ENCODE measurements around the gene WNT5B. TPM values are rescaled to one million over a fixed set of nuclear protein-coding genes. Genes with fewer than 3 reads are reported as not detected.

Gene WNT5B
- total RNA-seq, 3 donors from 2014 or later: 2.7 to 10.8 (median 4.7) TPM

- ATAC-seq (no peak), DNase-seq (no peak)
- intact Hi-C loops (cut with DNase I, micrococcal nuclease): no loop called here
- no peaks in the 10 kb centered on the region for H3K36me3 ChIP-seq (ENCODE audit: low read depth)
- no peak overlapping the region for H3K4me3 ChIP-seq
- no peaks in the 10 kb centered on the region for H3K9me3 ChIP-seq
- H3K4me1 ChIP-seq (ENCODE audit: low read depth): no peaks in the 10 kb centered on the region
- TF ChIP-seq, protein P1, sequence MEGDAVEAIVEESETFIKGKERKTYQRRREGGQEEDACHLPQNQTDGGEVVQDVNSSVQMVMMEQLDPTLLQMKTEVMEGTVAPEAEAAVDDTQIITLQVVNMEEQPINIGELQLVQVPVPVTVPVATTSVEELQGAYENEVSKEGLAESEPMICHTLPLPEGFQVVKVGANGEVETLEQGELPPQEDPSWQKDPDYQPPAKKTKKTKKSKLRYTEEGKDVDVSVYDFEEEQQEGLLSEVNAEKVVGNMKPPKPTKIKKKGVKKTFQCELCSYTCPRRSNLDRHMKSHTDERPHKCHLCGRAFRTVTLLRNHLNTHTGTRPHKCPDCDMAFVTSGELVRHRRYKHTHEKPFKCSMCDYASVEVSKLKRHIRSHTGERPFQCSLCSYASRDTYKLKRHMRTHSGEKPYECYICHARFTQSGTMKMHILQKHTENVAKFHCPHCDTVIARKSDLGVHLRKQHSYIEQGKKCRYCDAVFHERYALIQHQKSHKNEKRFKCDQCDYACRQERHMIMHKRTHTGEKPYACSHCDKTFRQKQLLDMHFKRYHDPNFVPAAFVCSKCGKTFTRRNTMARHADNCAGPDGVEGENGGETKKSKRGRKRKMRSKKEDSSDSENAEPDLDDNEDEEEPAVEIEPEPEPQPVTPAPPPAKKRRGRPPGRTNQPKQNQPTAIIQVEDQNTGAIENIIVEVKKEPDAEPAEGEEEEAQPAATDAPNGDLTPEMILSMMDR (IDR thresholded peaks at IDR 0.05): no peak
These were observed 12.6 kb upstream of the WNT5B start for GRCh38 chr12:1616233-1617066.

DNA sequence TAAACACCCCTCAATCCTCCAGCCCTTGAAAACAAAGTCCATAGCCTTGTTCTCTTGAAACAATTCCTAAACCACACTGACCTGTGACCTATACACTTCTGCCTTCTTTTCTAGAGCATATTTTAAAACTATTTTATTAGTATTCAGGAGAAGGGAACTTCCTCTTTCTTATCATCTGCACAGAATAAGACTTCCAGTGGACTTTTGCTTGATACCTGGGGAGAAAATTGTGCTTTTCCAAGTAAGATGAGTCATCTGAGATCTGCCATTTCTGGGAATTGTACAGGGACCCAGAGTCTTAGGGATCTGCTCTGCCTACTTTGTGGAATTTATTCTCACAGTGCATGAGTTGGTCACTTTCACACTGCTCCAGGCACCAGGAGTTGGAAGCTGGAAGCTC is 10.5 kb upstream of the WNT5B start:
- ATAC-seq (no peak), DNase-seq (no peak)
- Histone ChIP-seq H3K9me3 (no peaks in the 10 kb centered on the region), H3K36me3 (ENCODE audit: low read depth) (no peaks in the 10 kb centered on the region), H3K4me1 (ENCODE audit: low read depth) (no peaks in the 10 kb centered on the region), H3K4me3 (no peak overlapping the region)
- TF ChIP-seq, protein P1 (IDR thresholded peaks at IDR 0.05): no peak
- intact Hi-C loops (cut with DNase I, micrococcal nuclease): no loop called here

- no peaks in the 10 kb centered on the region for H3K36me3 ChIP-seq (ENCODE audit: low read depth)
- ATAC-seq (no peak), DNase-seq (no peak)
- no peaks in the 10 kb centered on the region for H3K4me1 ChIP-seq (ENCODE audit: low read depth)
- TF ChIP-seq, protein P1 (IDR thresholded peaks at IDR 0.05): no peak
- H3K4me3 ChIP-seq: no peak overlapping the region
- H3K9me3 ChIP-seq: no peaks in the 10 kb centered on the region
- intact Hi-C loops (cut with DNase I, micrococcal nuclease): no loop called here
These were observed 9.9 kb upstream of the WNT5B start for GRCh38 chr12:1619159-1619558.

DNA sequence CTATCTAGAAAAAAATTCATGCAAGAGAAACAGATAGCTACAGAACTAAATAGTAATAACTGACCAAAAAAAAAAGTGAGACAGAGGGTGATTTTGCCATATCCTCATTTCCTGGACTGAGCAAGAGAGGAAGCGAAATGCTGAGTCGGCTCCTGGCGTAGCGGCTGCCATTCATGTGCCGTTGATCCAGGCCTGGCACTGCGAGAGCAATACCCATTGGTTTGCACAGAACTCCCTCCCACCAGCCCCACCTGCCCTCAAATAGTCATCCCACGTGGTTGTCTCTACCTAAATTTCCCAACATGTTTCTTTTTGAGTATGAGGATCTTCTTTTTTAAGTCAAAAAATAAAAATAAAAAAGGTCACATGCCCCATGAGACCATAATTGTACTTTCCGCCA is 9.4 kb upstream of the WNT5B start:
- TF ChIP-seq, protein P1 (IDR thresholded peaks at IDR 0.05): no peak
- Histone ChIP-seq H3K36me3 (ENCODE audit: low read depth) (no peaks in the 10 kb centered on the region), H3K9me3 (no peaks in the 10 kb centered on the region), H3K4me1 (ENCODE audit: low read depth) (no peaks in the 10 kb centered on the region), H3K4me3 (no peak overlapping the region)
- ATAC-seq: peak; percentile 45
- intact Hi-C loops (cut with DNase I, micrococcal nuclease): no loop called here
- DNase-seq: peak in 1 of 3 donors; percentile 68

DNA sequence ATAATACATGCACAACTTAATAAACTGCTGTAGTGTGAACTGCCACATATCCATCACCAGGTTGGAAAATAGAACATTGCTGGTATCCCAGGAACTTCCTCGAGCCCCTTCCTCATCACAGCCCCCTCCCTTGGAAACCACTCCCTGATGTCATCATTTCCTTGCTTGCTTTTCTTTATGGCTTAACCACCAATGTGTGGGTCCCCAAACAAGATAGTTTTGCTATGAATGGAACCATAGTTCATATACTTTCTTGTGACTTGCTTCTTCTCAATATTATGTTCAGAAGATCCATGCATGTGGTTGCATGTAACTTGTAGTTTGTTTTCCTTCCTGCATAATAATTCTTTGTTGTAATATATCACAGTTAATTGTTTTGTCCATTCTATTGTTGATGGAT is 8.9 kb upstream of the WNT5B start:
- Histone ChIP-seq H3K9me3 (no peaks in the 10 kb centered on the region), H3K36me3 (ENCODE audit: low read depth) (no peaks in the 10 kb centered on the region), H3K4me1 (ENCODE audit: low read depth) (no peaks in the 10 kb centered on the region), H3K4me3 (no peak overlapping the region)
- ATAC-seq (no peak), DNase-seq (no peak)
- intact Hi-C loops (cut with DNase I, micrococcal nuclease): no loop called here
- TF ChIP-seq, protein P1 (IDR thresholded peaks at IDR 0.05): no peak
